HG02840 (cell line): Measurements from ENCODE around the gene AHRR.
"Not testable (repeated sequence)": the region's sequence is repeated elsewhere in the genome, so short reads cannot be mapped to it uniquely, and the experiment has no call there.

Source experiments
- ATAC-seq: cut with Tn5 transposase; IDR thresholded peaks from one replicate; pipeline ENCODE4 v1.9.1; 2021; ENCODE audit warnings: mild to moderate bottlenecking, moderate library complexity, moderate number of reproducible peaks; ENCODE audit not compliant: unreplicated experiment, low FRiP score

AHRR gene

DNA sequence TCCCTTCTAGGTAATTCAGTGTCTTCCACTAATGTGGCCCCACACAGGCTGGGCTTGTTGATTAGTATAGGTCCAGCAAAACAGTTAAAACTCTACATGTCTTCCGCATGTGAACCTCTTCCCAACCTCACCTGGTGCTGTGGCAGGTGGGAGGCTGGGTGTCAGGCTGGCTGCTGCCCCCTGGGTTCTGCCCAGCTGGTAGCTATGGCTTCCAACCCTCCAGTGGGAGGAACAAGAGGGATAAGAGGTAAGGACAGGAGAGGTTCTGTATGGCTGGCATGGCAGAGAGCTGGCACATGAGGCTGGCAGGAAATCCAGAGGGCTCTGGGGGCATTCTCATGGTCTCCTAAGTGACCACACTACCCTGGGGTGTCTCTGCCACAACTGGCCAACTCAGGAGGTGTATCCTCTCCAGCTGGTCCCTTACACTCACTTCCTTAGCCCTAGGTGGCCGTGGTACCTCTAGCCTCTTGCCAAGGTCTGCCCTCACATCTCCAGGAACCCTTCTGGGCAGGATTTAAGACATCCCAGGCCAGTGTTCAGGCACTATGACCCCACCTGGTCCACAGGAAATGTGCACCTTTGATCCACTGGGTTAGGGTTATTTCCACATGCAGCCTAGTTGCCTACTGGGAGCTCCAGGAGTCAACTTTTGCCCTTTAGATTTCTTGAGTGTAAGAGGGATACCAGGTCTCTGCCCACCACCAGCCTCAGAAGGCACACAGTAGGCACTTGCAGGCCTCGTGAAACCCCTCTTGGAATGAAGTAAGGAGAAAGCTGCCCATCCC is 41.7 kb downstream of the AHRR start:
- ATAC-seq = no peak

DNA sequence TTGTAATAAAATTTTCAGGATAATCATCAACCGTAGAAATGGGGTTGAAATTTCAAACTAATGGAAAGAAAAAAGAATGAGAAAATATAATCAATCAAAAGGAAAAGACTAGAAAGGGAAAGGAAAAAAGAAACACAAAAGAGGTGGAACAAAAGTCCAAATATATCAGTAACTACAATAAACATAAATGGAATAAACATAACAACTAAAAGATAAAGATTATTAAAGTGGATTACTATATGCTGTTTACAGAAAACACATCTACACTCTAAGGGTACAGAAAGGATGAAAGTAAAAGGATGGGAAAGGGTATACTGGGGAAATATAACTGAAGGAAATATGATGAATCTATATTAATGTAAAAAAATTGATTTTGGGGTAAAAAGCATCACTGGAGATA is 43.0 kb downstream of the AHRR start:
- ATAC-seq = no peak

DNA sequence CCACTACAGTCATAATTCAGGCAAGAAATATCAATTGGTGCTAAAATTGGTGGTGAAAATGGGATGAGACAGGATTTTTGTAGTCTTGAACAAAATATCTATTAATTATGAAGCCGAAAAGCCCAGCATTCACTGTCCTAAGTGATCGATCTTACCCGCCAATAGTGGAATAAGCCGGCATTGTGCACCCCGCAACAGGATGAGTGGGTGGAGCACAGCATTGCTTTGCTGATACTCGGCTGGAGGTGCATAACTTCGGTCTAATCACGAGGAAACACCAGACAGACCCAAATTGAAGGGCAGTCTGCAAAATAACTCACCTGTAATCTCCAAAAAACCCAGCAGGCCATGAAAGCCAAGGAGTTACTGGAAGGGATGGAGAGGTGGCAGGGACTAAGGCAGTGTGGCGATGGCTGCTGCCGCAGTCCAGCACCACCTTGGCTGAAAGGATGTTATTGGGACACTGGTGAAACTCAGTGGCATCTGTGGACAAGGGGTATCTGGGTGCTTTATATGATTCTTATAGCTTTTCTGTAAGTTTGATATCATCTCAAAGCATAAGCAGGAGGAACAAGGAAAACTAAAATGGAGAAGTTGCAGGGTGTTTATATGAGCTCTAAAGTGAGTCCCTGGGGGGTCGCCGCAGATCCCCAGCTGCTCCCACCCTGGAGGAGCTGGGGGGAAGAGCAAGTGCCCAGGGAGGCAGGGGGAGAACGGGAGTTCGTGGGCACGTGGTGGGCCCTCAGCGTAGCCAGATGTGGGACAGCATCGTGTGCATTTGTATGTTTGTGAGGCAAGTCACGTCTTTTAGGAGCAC is 45.2 kb downstream of the AHRR start:
- ATAC-seq = no peak

GRCh38 chr5:367358-368130 is 46.0 kb downstream of the AHRR start:
- no peak for ATAC-seq

GRCh38 chr5:368183-369084 is 46.9 kb downstream of the AHRR start:
- peak; percentile 45 for ATAC-seq

DNA sequence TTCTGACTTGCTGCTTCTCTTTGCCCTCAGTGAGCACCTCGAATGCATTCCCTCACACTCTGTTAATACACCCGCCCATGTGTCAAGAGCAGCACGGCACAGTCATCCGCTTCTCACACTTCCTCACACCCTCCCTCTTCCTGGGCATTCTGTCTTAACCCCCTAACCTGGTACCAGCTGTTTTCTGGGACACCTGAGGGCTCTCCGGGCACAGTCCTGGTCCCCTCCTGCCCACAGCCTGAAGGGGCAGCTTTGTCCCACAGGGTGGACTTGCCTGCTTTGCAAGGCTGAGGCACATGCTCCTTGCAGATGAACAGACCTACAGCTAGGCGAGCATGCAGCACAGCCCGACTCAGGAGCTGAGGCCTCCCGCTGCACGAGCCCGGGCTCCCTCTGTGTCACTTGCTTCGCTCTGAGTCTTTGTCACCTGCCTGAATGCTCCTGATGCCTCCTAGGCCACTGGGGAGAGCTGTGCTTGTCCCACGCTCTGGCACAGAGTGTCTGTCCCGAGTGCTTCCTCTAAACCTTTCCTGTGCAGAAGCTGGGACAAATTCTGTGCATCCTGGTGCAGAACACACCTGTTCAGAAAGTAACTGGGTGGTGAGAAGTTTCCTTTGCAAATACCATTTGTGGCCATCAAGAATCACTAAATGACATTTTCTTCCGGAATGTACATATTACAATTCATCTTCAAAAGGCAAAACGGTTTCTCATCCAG is 47.8 kb downstream of the AHRR start:
- no peak for ATAC-seq

DNA sequence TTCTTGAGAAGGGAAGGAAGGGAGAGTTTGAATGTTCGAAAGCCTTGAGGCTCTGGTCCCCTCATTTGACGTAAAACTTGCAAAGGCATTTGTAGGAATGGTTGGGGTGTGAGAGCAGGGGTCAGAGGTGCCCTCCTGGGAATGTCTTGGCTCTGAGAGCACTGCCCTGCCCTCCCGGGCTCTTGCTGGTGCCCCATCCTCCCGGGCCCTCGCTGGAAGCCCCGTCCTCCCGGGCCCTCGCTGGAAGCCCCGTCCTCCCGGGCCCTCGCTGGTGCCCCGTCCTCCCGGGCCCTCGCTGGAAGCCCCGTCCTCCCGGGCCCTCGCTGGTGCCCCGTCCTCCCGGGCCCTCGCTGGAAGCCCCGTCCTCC is 48.3 kb downstream of the AHRR start:
- not testable (repeated sequence) for ATAC-seq

GRCh38 chr5:370311-370958 is 48.9 kb downstream of the AHRR start:
- ATAC-seq = no peak

- ATAC-seq = no peak
Observed at GRCh38 chr5:370959-371810, 49.7 kb downstream of the AHRR start.

DNA sequence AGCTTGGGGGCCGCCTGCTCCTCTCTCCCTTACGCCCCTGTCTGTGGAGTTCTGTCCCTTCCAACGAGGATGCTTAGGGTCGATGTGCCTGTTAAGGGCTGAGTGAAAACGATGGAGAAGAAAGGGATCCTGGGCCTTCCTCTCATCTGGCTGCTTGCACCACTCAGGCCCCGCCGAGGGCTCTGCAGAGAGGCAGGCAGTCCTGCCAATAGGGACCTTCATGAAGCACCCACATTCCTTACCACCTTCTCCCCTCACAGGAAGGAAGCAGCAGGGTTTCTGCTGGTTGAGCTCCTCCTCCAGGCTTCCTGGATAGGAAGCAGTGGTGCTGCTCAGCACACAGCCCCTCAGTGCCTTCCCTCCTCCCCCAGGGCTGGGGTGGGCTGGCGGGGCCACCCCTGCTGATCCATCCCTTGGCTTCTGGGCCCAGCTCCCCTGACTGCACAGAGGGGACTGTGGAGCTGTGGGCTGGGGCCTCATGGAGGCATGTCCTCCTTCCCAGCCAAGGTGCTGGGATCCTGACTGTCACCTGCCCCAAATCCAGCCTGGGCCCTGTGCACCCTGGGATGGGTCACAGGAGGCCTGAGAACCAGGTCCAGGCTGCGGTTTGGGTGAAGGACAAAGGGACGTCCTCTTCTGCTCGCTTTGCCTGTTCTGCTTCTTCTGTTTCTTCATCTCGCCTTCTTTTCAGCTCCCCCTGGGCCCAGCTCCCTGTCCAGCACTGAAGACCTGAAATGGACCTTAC is 50.5 kb downstream of the AHRR start:
- ATAC-seq = no peak

GRCh38 chr5:372556-372995 is 51.1 kb downstream of the AHRR start:
- ATAC-seq = no peak

- ATAC-seq = peak; percentile 2
Observed at GRCh38 chr5:372996-373709, 51.6 kb downstream of the AHRR start.

- peak; percentile 35 for ATAC-seq
Observed at GRCh38 chr5:373710-374602, 52.4 kb downstream of the AHRR start.

DNA sequence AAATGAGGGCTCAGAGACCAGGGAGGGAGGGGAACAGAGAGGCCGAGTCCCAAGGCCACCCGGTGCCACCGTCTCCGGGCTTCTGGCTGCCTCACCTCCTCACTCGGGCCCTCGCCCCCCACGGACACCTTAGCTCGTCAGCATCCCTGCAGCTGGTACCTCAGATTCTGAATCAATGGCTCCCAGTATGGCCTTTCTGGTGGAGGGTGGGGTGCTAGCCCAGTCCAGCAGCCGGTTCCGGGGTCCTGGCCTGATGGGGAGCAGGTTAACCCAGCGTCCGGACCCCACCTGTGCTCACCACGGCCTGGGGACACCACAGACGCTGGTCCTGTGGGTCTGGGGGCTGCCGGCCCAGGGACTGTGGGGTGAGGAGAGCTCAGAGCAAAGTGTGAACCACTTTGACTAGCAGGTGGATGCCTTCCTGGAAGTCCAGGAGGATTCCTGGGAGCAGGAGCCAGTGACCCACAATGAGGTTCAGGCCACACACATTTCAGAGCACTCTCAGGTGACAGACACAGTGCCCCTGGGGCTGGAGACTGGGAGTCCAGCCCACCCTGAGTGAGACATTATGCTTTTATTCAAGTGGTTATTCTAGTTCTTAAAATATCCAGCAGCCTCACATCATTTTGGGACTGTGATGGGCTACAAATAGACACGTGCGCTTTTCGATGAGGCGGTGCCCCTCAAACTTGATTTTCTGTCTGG is 53.3 kb downstream of the AHRR start:
- ATAC-seq = no peak

DNA sequence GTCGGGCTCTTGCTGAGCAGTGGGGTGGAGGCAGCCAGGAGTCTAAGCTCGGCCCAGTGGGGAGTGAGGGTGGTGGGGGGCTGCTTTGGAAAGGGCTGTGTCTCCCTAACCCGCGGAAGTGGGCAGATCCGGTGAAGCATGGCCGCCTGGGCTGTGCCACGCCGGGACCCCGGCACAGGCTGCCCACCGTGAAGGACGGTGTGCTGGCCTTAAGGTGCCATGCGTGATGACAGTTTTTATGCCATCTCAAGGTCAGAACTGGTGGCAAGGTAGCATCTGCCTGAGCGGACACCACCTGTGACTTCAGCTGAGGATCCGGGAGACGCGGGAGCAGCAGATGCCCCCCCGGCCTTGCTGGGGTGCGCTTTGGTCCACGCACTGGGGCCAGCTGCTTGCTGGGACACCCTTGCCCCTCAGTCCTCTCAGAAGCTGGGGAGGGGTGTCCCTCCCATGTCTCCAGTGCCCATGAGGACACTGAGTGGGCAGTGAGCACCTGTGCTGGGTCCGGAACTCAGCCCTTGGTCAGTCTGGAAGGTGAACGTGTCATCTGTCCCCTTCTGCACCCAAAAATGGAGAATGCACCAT is 53.9 kb downstream of the AHRR start:
- ATAC-seq = no peak
